Measurements from ENCODE around the gene CHD3. TPM values are rescaled to one million over a fixed set of nuclear protein-coding genes. Genes with fewer than 3 reads are reported as not detected.

Gene CHD3
- polyA plus RNA-seq, 2 of the 4 experiments (the other 2 are of a cell fraction), result 56.3 to 111 TPM

DNA sequence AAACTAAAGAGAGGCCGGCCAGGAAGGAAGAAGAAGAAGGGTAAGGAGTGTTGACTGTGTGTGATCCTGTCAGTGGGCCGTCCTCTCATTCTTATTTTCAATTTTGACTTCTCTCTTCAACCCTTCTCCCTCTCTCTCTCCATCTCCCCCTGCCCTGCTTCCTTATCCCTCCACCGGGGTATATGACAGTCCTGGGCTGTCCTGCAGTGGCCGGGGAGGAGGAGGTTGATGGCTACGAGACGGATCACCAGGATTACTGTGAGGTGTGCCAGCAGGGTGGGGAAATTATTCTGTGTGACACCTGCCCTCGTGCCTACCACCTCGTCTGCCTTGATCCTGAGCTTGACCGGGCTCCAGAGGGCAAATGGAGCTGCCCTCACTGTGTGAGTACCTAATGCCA lies 5.6 kb downstream of the CHD3 start:
- POLR2A ChIA-PET, result no interaction called here
- ATAC-seq, result no peak

DNA sequence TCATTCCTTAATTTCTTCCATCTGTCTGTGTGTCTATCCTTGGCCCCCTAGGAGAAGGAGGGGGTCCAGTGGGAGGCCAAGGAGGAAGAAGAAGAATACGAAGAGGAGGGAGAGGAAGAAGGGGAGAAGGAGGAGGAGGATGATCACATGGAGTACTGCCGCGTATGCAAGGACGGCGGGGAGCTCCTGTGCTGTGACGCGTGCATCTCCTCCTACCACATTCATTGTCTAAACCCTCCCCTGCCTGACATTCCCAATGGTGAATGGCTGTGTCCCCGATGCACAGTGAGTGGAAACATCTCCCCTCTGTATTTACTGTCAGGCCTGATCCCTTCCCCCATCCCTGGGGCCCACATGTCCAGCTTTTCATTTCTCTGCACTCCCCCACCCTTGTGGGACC lies 6.3 kb downstream of the CHD3 start:
- Histone ChIP-seq H3K4me2 (no peak overlapping the region), H3K27ac (no peak overlapping the region), H3K9me3 (no peaks in the 10 kb centered on the region), H3K4me3 (no peak overlapping the region), H3K4me1 (peaks cover 2% of the 10 kb centered on the region)
- WGBS (ENCODE audit: missing lambda C conversion rate), result 91% methylated on average over 8 of the region's 8 CpGs
- POLR2A ChIA-PET, result no interaction called here
- ATAC-seq (no peak), DNase-seq (ENCODE audit: low read depth in 1 of 2, low spot score in 1 of 2) (no peak), FAIRE-seq (no peak)
- CTCF ChIA-PET, result interaction anchor here (0.6 to 15.1 kb wide), 7 partner anchors 16 to 544 kb away, joined by 3 to 339 read pairs (median 6); partner anchors contain the start of gene NAA38
- TF ChIP-seq ZC3H11A (IDR thresholded peaks at IDR 0.05), result no peak
- no peak for TF ChIP-seq HOXB5 (CRISPR knock-in tag; IDR thresholded peaks at IDR 0.05)
- TF ChIP-seq CHD4 (IDR thresholded peaks at IDR 0.05; ENCODE audit: borderline replicate concordance), result no peak
- no peak for TF ChIP-seq RARB (CRISPR knock-in tag; IDR thresholded peaks at IDR 0.05)
- no peak for TF ChIP-seq RNF2 (IDR thresholded peaks at IDR 0.05; ENCODE audit: borderline replicate concordance, low read depth)
- TF ChIP-seq RCOR1 (IDR thresholded peaks at IDR 0.05; ENCODE audit: low read depth, low read length), result no peak
- TF ChIP-seq, protein P1, sequence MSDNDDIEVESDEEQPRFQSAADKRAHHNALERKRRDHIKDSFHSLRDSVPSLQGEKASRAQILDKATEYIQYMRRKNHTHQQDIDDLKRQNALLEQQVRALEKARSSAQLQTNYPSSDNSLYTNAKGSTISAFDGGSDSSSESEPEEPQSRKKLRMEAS (IDR thresholded peaks at IDR 0.05), result no peak
- no peak for TF ChIP-seq RFX5 (IDR thresholded peaks at IDR 0.05)
- TF ChIP-seq ELK1 (IDR thresholded peaks at IDR 0.05; ENCODE audit: low read depth, low read length), result no peak
- no peak for TF ChIP-seq TP53 (CRISPR knock-in tag; IDR thresholded peaks at IDR 0.05)
- TF ChIP-seq, protein P2, sequence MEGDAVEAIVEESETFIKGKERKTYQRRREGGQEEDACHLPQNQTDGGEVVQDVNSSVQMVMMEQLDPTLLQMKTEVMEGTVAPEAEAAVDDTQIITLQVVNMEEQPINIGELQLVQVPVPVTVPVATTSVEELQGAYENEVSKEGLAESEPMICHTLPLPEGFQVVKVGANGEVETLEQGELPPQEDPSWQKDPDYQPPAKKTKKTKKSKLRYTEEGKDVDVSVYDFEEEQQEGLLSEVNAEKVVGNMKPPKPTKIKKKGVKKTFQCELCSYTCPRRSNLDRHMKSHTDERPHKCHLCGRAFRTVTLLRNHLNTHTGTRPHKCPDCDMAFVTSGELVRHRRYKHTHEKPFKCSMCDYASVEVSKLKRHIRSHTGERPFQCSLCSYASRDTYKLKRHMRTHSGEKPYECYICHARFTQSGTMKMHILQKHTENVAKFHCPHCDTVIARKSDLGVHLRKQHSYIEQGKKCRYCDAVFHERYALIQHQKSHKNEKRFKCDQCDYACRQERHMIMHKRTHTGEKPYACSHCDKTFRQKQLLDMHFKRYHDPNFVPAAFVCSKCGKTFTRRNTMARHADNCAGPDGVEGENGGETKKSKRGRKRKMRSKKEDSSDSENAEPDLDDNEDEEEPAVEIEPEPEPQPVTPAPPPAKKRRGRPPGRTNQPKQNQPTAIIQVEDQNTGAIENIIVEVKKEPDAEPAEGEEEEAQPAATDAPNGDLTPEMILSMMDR (IDR thresholded peaks at IDR 0.05), result no peak
- TF ChIP-seq HES2 (IDR thresholded peaks at IDR 0.05), result no peak

More for the DNA sequence above, 5.6 kb downstream of the CHD3 start:
- TF ChIP-seq NR3C1 (IDR thresholded peaks at IDR 0.05) (no peak), BHLHE40 (IDR thresholded peaks at IDR 0.05; ENCODE audit: low read depth, low read length) (no peak), SREBF2 (IDR thresholded peaks at IDR 0.05) (no peak), HOXB5 (CRISPR knock-in tag; IDR thresholded peaks at IDR 0.05) (no peak), TP53 (CRISPR knock-in tag; IDR thresholded peaks at IDR 0.05) (no peak), RAD21 (conservative IDR thresholded peaks at IDR 0.05 in 1 of 2, IDR thresholded peaks at IDR 0.05 in 1 of 2) (no peak), JUN (IDR thresholded peaks at IDR 0.05) (no peak), EHF (CRISPR knock-in tag; IDR thresholded peaks at IDR 0.05) (no peak), PHF8 (IDR thresholded peaks at IDR 0.05; ENCODE audit: borderline replicate concordance, low read depth) (no peak), NFE2L2 (conservative IDR thresholded peaks at IDR 0.05; ENCODE audit: low read length) (no peak), MYC (IDR thresholded peaks at IDR 0.05; ENCODE audit: borderline replicate concordance, low read length) (no peak), FOXS1 (CRISPR knock-in tag; IDR thresholded peaks at IDR 0.05) (no peak), TFCP2L1 (CRISPR knock-in tag; IDR thresholded peaks at IDR 0.05) (no peak), ESRRA (IDR thresholded peaks at IDR 0.05; ENCODE audit: borderline replicate concordance, low read length) (no peak), MAFK (IDR thresholded peaks at IDR 0.05; ENCODE audit: partially characterized antibody) (no peak), HEYL (CRISPR knock-in tag; IDR thresholded peaks at IDR 0.05) (no peak)
- TF ChIP-seq, protein P3, sequence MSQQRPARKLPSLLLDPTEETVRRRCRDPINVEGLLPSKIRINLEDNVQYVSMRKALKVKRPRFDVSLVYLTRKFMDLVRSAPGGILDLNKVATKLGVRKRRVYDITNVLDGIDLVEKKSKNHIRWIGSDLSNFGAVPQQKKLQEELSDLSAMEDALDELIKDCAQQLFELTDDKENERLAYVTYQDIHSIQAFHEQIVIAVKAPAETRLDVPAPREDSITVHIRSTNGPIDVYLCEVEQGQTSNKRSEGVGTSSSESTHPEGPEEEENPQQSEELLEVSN (IDR thresholded peaks at IDR 0.05; ENCODE audit: borderline replicate concordance, low read depth), result no peak
- TF ChIP-seq, protein P4, sequence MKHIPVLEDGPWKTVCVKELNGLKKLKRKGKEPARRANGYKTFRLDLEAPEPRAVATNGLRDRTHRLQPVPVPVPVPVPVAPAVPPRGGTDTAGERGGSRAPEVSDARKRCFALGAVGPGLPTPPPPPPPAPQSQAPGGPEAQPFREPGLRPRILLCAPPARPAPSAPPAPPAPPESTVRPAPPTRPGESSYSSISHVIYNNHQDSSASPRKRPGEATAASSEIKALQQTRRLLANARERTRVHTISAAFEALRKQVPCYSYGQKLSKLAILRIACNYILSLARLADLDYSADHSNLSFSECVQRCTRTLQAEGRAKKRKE (CRISPR knock-in tag; IDR thresholded peaks at IDR 0.05; ENCODE audit: low read depth), result no peak
- Histone ChIP-seq H3K27ac (no peak overlapping the region), H3K4me2 (no peak overlapping the region), H3K4me3 (no peak overlapping the region), H3K4me1 (peaks cover 8% of the 10 kb centered on the region), H3K9me3 (no peaks in the 10 kb centered on the region)
- CTCF ChIA-PET, result interaction anchor here (0.8 to 15.1 kb wide), 7 partner anchors 17 to 163 kb away, joined by 3 to 339 read pairs (median 5); no protein-coding TSS in a partner anchor
- 90% methylated on average over 9 of the region's 9 CpGs for WGBS (ENCODE audit: missing lambda C conversion rate)
- FAIRE-seq (no peak), DNase-seq (ENCODE audit: low read depth in 1 of 2, low spot score in 1 of 2) (no peak)
